Mesenchymal stem cell (in vitro differentiated cells and primary cell): ENCODE results near the gene PTPRN2.

ENCODE experiments used
- DNase-seq: peaks from one replicate; pipeline ENCODE4 v3.0.0-alpha.2; 2013
- H2AFZ ChIP-seq: one replicate; pipeline ENCODE4 v1.6.1; 2013; ENCODE audit warnings: low read depth, mild to moderate bottlenecking, control low read depth, inconsistent platforms, low read length, moderate library complexity
- H2AK5ac ChIP-seq: 2 replicates; pipeline ENCODE4 v1.6.1; 2013; ENCODE audit warnings: low read length, moderate library complexity, mild to moderate bottlenecking, inconsistent platforms; ENCODE audit not compliant: severe bottlenecking
- H2BK120ac ChIP-seq: one replicate; pipeline ENCODE4 v1.6.1; 2013; ENCODE audit warnings: low read depth, mild to moderate bottlenecking, inconsistent platforms, low read length, moderate library complexity
- H2BK12ac ChIP-seq, 2 experiments: one replicate each; pipeline ENCODE4 v1.6.1; 2013; ENCODE audit warnings: inconsistent platforms in 2 of 2, low read length in 2 of 2, mild to moderate bottlenecking in 2 of 2, moderate library complexity in 2 of 2, control low read depth in 1 of 2
- H2BK15ac ChIP-seq: one replicate; pipeline ENCODE4 v1.6.1; 2013; ENCODE audit warnings: mild to moderate bottlenecking, low read depth, inconsistent platforms; ENCODE audit not compliant: poor library complexity, severe bottlenecking
- H2BK5ac ChIP-seq: 2 replicates; pipeline ENCODE4 v1.6.1; 2013; ENCODE audit warnings: low read depth, mild to moderate bottlenecking, low read length, control low read depth, inconsistent platforms; ENCODE audit not compliant: poor library complexity, severe bottlenecking
- H3K14ac ChIP-seq, 2 experiments: one replicate each; pipeline ENCODE4 v1.6.1; 2013; ENCODE audit warnings: inconsistent platforms in 2 of 2, low read length in 2 of 2, control low read depth in 1 of 2, mild to moderate bottlenecking in 1 of 2, moderate library complexity in 1 of 2
- H3K18ac ChIP-seq, 2 experiments: one replicate each; pipeline ENCODE4 v1.6.1; 2013; ENCODE audit warnings: inconsistent platforms in 2 of 2, low read length in 2 of 2, control low read depth in 1 of 2, low read depth in 1 of 2, mild to moderate bottlenecking in 1 of 2
- H3K23ac ChIP-seq, 2 experiments: one replicate each; pipeline ENCODE4 v1.6.1; 2013; ENCODE audit warnings: inconsistent platforms in 2 of 2, low read length in 2 of 2, mild to moderate bottlenecking in 2 of 2, moderate library complexity in 2 of 2, control low read depth in 1 of 2
- H3K27ac ChIP-seq: 2 replicates; pipeline ENCODE4 v1.5.1; 2013; ENCODE audit warnings: mild to moderate bottlenecking, moderate library complexity, low read length, control low read depth, inconsistent platforms; ENCODE audit not compliant: poor library complexity, severe bottlenecking
- H3K27me3 ChIP-seq, 2 experiments: 2 replicates each; pipeline versions ENCODE4 v1.6.1 to v1.7.0; 2013; ENCODE audit warnings: low read length in 2 of 2, mild to moderate bottlenecking in 2 of 2, moderate library complexity in 2 of 2, control low read depth in 1 of 2, inconsistent platforms in 1 of 2; ENCODE audit not compliant: control insufficient read depth in 1 of 2, insufficient read depth in 1 of 2
- H3K36me3 ChIP-seq, 2 experiments: 2 replicates each; pipeline versions ENCODE4 v1.6.1 to v1.7.0; 2013; ENCODE audit warnings: low read length in 2 of 2, control low read depth in 1 of 2, inconsistent platforms in 1 of 2, low read depth in 1 of 2, mild to moderate bottlenecking in 1 of 2; ENCODE audit not compliant: insufficient read depth in 2 of 2, control insufficient read depth in 1 of 2
- H3K4ac ChIP-seq, 2 experiments: one replicate each; pipeline ENCODE4 v1.6.1; 2013; ENCODE audit warnings: inconsistent platforms in 2 of 2, low read length in 2 of 2, mild to moderate bottlenecking in 2 of 2, moderate library complexity in 2 of 2, control low read depth in 1 of 2, low read depth in 1 of 2
- H3K4me1 ChIP-seq: 2 replicates; pipeline ENCODE4 v1.6.1; 2013; ENCODE audit warnings: low read depth, low read length, control low read depth; ENCODE audit not compliant: control insufficient read depth, insufficient read depth
- H3K4me2 ChIP-seq: 2 replicates; pipeline ENCODE4 v1.6.1; 2013; ENCODE audit warnings: low read length, mild to moderate bottlenecking, inconsistent platforms; ENCODE audit not compliant: poor library complexity, severe bottlenecking
- H3K4me3 ChIP-seq, 2 experiments: 2 replicates each; pipeline versions ENCODE4 v1.5.1 to v1.7.0; 2013; ENCODE audit warnings: low read length in 2 of 2, mild to moderate bottlenecking in 2 of 2, control low read depth in 1 of 2, low read depth in 1 of 2; ENCODE audit not compliant: insufficient read depth in 1 of 2
- H3K79me1 ChIP-seq: replicated peaks from 2 replicates; pipeline ENCODE4 v1.6.1; 2013; ENCODE audit warnings: mild to moderate bottlenecking, control low read depth, low read length, inconsistent platforms; ENCODE audit not compliant: poor library complexity, severe bottlenecking
- H3K9ac ChIP-seq: 2 replicates; pipeline ENCODE4 v1.7.0; 2013; ENCODE audit warnings: mild to moderate bottlenecking, low read length, moderate library complexity
- H3K9me3 ChIP-seq: 2 replicates; pipeline ENCODE4 v1.7.0; 2013; ENCODE audit warnings: mild to moderate bottlenecking, low read length; ENCODE audit not compliant: control insufficient read depth
- H4K8ac ChIP-seq: one replicate; pipeline ENCODE4 v1.6.1; 2013; ENCODE audit warnings: inconsistent platforms, mild to moderate bottlenecking, low read length, moderate library complexity
- H4K91ac ChIP-seq: one replicate; pipeline ENCODE4 v1.6.1; 2013; ENCODE audit warnings: mild to moderate bottlenecking, low read length, inconsistent platforms
- WGBS: methylation state at CpG from one replicate; pipeline ENCODE4 v1.1.7; 2013; ENCODE audit warnings: mixed read lengths; 5-methylcytosine and 5-hydroxymethylcytosine counted together

PTPRN2 gene

GRCh38 chr7:157795643-157796042 lies 792.0 kb downstream of the PTPRN2 start:
- Histone ChIP-seq H3K18ac (no peak overlapping the region), H3K4me1 (peaks cover 23% of the 10 kb centered on the region), H4K91ac (no peak overlapping the region), H3K23ac (no peak overlapping the region), H2BK12ac (no peak overlapping the region), H3K4me3 (no peak overlapping the region), H2AFZ (no peak overlapping the region), H2BK120ac (no peak overlapping the region), H2BK15ac (no peak overlapping the region), H4K8ac (no peak overlapping the region), H2AK5ac (no peak overlapping the region), H2BK5ac (no peak overlapping the region), H3K9me3 (no peaks in the 10 kb centered on the region), H3K36me3 (no peaks in the 10 kb centered on the region), H3K4me2 (no peak overlapping the region), H3K27me3 (no peaks in the 10 kb centered on the region), H3K14ac (no peak overlapping the region), H3K9ac (no peak overlapping the region), H3K79me1 (no peaks in the 10 kb centered on the region), H3K27ac (no peak overlapping the region), H3K4ac (no peak overlapping the region)
- DNase-seq, result no peak
- 88% methylated on average over 13 of the region's 13 CpGs for WGBS

DNA sequence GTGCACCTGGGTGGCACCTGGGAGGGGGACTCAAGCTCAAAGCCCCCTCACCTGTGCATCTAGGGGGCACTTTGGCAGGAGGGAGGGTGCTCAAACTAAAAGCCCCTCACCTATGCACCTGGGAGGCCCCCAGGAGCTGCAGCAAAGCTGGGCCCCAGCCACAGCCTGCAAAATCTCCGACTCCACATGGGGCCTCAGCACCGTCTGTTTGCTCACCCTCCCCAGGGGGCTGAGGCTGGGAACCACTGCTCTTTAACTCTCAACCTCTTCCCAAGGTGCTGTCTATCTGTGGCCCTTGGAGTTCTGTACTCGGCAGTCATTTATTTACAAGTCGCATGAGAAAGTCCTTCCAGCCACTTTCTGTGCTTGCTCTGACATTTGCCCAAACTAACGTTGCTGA lies 792.4 kb downstream of the PTPRN2 start:
- Histone ChIP-seq H2BK12ac (no peak overlapping the region), H3K23ac (no peak overlapping the region), H3K27me3 (no peaks in the 10 kb centered on the region), H2BK15ac (no peak overlapping the region), H2AFZ (no peak overlapping the region), H3K4me3 (no peak overlapping the region), H4K8ac (no peak overlapping the region), H2AK5ac (no peak overlapping the region), H3K27ac (no peak overlapping the region), H3K18ac (no peak overlapping the region), H3K36me3 (no peaks in the 10 kb centered on the region), H3K79me1 (no peaks in the 10 kb centered on the region), H3K14ac (no peak overlapping the region), H3K9me3 (no peaks in the 10 kb centered on the region), H2BK120ac (no peak overlapping the region), H3K4me2 (no peak overlapping the region), H2BK5ac (no peak overlapping the region), H4K91ac (no peak overlapping the region), H3K9ac (no peak overlapping the region), H3K4ac (no peak overlapping the region), H3K4me1 (peaks cover 24% of the 10 kb centered on the region)
- no peak for DNase-seq
- WGBS, result 66% methylated on average over 5 of the region's 5 CpGs

DNA sequence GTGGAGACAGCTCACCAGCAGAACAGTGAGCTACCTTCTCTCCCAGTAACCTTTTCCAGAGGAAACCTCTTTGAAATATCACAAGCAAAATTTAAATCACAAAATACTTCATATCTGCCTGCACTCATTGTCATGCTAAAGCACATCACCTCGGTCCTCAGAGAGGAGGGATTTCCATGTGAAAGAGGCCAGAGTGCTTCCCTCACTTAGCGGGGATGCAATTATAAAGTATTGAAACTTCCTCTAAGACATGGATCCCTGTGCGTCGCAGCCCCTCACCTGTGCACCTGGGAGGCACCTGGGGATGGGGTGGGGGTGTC lies 792.9 kb downstream of the PTPRN2 start:
- Histone ChIP-seq H3K4me3 (no peak overlapping the region), H3K9me3 (no peaks in the 10 kb centered on the region), H4K8ac (no peak overlapping the region), H3K27ac (no peak overlapping the region), H2BK15ac (no peak overlapping the region), H2AK5ac (no peak overlapping the region), H2BK5ac (no peak overlapping the region), H3K23ac (no peak overlapping the region), H4K91ac (no peak overlapping the region), H3K4ac (no peak overlapping the region), H3K27me3 (no peaks in the 10 kb centered on the region), H3K9ac (no peak overlapping the region), H3K36me3 (no peaks in the 10 kb centered on the region), H2BK120ac (no peak overlapping the region), H3K4me2 (no peak overlapping the region), H2BK12ac (no peak overlapping the region), H3K79me1 (no peaks in the 10 kb centered on the region), H3K18ac (no peak overlapping the region), H3K4me1 (peaks cover 25% of the 10 kb centered on the region), H2AFZ (no peak overlapping the region), H3K14ac (no peak overlapping the region)
- WGBS, result 76% methylated on average over 4 of the region's 4 CpGs
- DNase-seq, result no peak

DNA sequence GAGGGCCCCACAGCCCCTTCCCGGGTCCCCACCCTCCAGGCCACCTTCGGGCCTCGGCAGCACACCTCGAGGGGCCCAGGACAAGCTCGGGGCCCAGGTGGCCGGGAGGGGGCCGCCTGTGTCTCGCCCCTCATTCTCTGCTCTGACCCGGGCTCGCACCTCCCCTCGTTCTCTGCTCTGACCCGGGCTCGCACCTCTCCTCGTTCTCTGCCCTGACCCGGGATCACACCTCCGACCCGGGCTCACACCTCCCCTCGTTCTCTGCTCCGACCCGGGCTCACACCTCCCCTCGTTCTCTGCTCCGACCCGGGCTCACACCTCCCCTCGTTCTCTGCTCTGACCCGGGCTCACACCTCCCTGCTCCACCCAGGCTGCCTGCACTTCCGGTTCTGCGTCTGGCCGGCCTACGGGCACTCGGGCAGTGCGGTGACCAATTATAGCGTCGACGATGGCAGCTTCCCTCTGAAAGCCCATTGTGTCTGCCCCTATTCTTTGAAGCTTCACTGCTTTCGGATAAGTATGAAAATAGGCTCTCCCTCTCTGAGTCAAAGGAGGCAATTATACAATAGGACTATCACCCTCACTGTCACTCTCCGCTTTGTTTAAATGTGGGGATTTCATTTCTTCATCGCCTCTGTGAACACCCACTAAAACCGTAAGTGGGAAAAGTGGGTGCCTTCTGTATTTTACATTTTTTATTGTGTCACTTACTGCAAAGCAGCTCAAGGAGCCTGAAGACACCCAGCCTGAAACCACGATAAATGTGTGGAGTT lies 793.5 kb downstream of the PTPRN2 start:
- WGBS, result 79% methylated on average over 36 of the region's 39 CpGs
- no peak overlapping the region for H3K27ac ChIP-seq
- no peak overlapping the region for H2BK12ac ChIP-seq

More for the DNA sequence above, 793.5 kb downstream of the PTPRN2 start:
- Histone ChIP-seq H3K9ac (no peak overlapping the region), H3K4ac (no peak overlapping the region), H3K4me2 (no peak overlapping the region), H3K4me1 (peaks cover 25% of the 10 kb centered on the region), H2BK120ac (no peak overlapping the region), H3K14ac (no peak overlapping the region), H3K27me3 (no peaks in the 10 kb centered on the region), H3K9me3 (no peaks in the 10 kb centered on the region), H3K18ac (no peak overlapping the region), H2AFZ (no peak overlapping the region), H3K79me1 (no peaks in the 10 kb centered on the region), H3K36me3 (no peaks in the 10 kb centered on the region), H2BK5ac (no peak overlapping the region), H4K8ac (no peak overlapping the region), H2AK5ac (no peak overlapping the region), H4K91ac (no peak overlapping the region), H3K4me3 (no peak overlapping the region), H3K23ac (no peak overlapping the region), H2BK15ac (no peak overlapping the region)
- DNase-seq, result no peak
